ENCODE data around the gene NRXN3. TPM values are rescaled to one million over a fixed set of nuclear protein-coding genes. Genes with fewer than 3 reads are reported as not detected.

NRXN3 gene
- total RNA-seq, 2 experiments from 2014 or later = not detected

DNA sequence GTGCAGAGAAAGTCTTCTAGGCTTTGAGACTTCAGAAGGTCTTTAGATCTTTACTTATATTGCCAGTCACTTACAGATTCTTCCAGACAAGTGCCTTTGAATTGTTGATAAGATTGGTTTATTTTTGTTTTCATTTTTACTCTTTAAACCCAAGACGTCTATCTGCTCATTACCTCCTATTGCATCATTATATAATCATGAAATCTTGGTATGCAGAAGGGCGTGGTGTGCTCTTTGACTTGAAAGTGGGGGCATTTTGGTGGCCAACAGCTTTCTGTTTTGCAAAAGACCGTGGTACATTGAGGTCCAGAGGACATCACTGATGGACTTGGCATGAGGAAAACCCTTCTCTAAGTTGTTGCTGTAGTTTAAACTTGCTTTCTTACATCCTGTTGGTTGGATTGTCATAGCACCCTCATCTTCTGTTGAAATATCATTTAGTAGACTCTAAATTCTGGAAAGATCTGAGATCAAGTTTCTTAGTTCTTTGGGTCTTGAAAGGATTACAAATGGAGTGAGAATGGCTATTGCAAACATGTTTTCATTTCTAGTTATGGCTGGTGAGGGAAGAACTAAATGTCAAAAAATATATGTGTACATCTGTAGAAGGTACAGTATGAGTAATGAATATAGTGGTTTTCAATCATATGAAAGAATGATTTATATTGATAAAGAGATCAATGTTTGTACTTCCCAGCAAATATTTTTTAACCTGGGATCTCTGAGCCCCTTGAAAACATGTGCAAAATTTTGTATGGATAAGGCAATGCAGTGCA is 441.8 kb downstream of the NRXN3 start:
- ChIA-PET CTCF (interaction anchor here (1.2 kb wide), 1 partner anchor 304 kb away, joined by 3 read pairs; no protein-coding TSS in a partner anchor), POLR2A (no interaction called here)
- Mint-ChIP-seq H3K4me1 (no peaks in the 10 kb centered on the region), H3K9me3 (no peaks in the 10 kb centered on the region), H3K4me3 (no peak overlapping the region), H3K27ac (no peak overlapping the region), H3K36me3 (ENCODE audit: low read depth) (no peaks in the 10 kb centered on the region), H3K27me3 (no peaks in the 10 kb centered on the region)
- no peak for DNase-seq

DNA sequence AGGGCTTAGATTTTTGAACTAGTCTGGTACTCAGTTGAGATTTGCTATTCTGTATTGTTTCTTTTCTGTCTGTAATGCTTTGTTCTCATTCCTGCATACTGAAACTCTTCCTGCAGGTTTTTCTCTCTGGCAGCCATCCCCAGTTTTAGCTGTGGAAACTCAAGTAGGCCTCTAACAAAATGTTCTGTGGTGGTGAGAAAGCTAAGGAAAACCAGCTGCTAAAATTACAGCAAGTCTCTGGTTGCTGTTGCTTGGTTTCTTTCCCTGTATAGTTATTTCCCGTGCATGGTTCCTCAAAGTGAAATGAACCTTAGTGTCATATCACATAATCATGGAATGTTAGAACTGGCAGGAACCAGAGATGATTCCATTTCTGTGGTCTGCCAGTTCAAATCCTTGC is 442.5 kb downstream of the NRXN3 start:
- CTCF ChIA-PET = no interaction called here
- DNase-seq = no peak
- Mint-ChIP-seq H3K36me3 (ENCODE audit: low read depth) (no peaks in the 10 kb centered on the region), H3K4me3 (no peak overlapping the region), H3K4me1 (no peaks in the 10 kb centered on the region), H3K27ac (no peak overlapping the region), H3K27me3 (no peaks in the 10 kb centered on the region), H3K9me3 (no peaks in the 10 kb centered on the region)
- POLR2A ChIA-PET = no interaction called here

DNA sequence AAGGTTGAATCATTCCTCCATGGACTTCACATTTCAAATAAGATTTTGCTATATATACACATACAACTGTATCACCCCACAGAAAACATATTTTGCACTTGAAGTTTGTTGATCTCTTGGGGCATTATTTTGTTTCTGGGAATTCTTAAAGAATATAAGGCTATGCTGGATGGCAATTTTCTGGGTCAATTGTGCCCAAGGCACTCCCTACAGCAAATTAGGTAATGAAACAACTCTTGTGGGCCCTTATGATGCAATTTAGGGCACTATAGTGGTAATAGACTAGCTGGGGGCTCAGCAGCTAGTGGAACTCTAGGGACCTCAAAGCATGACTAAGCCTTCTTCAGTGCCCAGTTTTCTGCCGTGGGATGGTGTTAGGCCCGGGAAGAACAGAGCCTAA is 444.4 kb downstream of the NRXN3 start:
- no peaks in the 10 kb centered on the region for H3K9me3 Mint-ChIP-seq
- no peak for DNase-seq
- CTCF ChIA-PET = no interaction called here
- no peaks in the 10 kb centered on the region for H3K4me1 Mint-ChIP-seq
- H3K27me3 Mint-ChIP-seq = no peaks in the 10 kb centered on the region
- no peak overlapping the region for H3K4me3 Mint-ChIP-seq
- no peaks in the 10 kb centered on the region for H3K36me3 Mint-ChIP-seq (ENCODE audit: low read depth)
- H3K27ac Mint-ChIP-seq = no peak overlapping the region
- POLR2A ChIA-PET = no interaction called here

- ChIA-PET CTCF (no interaction called here), POLR2A (no interaction called here)
- Mint-ChIP-seq H3K4me1 (no peaks in the 10 kb centered on the region), H3K36me3 (ENCODE audit: low read depth) (no peaks in the 10 kb centered on the region), H3K27me3 (peaks cover 2% of the 10 kb centered on the region), H3K9me3 (no peaks in the 10 kb centered on the region), H3K4me3 (no peak overlapping the region), H3K27ac (no peak overlapping the region)
- no peak for DNase-seq
Measured at GRCh38 chr14:78617735-78618134, 447.6 kb downstream of the NRXN3 start.

- no peaks in the 10 kb centered on the region for H3K4me1 Mint-ChIP-seq
- no peak overlapping the region for H3K27ac Mint-ChIP-seq
- POLR2A ChIA-PET = no interaction called here
- H3K36me3 Mint-ChIP-seq (ENCODE audit: low read depth) = no peaks in the 10 kb centered on the region
- H3K27me3 Mint-ChIP-seq = peaks cover 2% of the 10 kb centered on the region
- no peak for DNase-seq
- no peaks in the 10 kb centered on the region for H3K9me3 Mint-ChIP-seq
- CTCF ChIA-PET = no interaction called here
- H3K4me3 Mint-ChIP-seq = no peak overlapping the region
Measured at GRCh38 chr14:78618368-78618767, 448.2 kb downstream of the NRXN3 start.

GRCh38 chr14:78627114-78627513 is 456.9 kb downstream of the NRXN3 start:
- H3K36me3 Mint-ChIP-seq (ENCODE audit: low read depth) = no peaks in the 10 kb centered on the region
- H3K4me3 Mint-ChIP-seq = no peak overlapping the region
- peaks cover 2% of the 10 kb centered on the region for H3K27me3 Mint-ChIP-seq
- no peak for DNase-seq
- H3K4me1 Mint-ChIP-seq = no peaks in the 10 kb centered on the region
- POLR2A ChIA-PET = no interaction called here
- no peak overlapping the region for H3K27ac Mint-ChIP-seq
- H3K9me3 Mint-ChIP-seq = no peaks in the 10 kb centered on the region
- CTCF ChIA-PET = no interaction called here

DNA sequence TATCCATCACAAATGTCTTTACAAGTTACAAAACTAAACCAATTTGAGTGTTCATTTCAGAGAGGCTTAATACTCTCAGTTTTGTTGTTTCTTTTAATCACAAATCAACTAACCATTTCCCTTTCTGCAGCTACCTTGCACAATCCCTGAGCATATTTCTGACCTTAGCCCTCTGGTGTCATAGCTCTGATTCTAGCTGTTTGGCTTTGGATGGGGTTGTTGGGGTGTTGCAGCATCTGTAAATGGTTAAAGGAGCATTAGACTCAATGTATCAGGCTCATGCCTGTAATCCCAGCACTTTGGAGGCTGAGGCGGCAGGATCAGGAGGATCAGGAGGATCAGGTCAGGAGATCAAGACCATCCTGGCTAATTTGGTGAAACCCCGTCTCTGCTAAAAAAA is 461.4 kb downstream of the NRXN3 start:
- no peaks in the 10 kb centered on the region for H3K4me1 Mint-ChIP-seq
- no peak for DNase-seq
- H3K9me3 Mint-ChIP-seq = no peaks in the 10 kb centered on the region
- no peaks in the 10 kb centered on the region for H3K36me3 Mint-ChIP-seq (ENCODE audit: low read depth)
- H3K27ac Mint-ChIP-seq = no peak overlapping the region
- H3K4me3 Mint-ChIP-seq = no peak overlapping the region
- POLR2A ChIA-PET = no interaction called here
- CTCF ChIA-PET = no interaction called here
- no peaks in the 10 kb centered on the region for H3K27me3 Mint-ChIP-seq

DNA sequence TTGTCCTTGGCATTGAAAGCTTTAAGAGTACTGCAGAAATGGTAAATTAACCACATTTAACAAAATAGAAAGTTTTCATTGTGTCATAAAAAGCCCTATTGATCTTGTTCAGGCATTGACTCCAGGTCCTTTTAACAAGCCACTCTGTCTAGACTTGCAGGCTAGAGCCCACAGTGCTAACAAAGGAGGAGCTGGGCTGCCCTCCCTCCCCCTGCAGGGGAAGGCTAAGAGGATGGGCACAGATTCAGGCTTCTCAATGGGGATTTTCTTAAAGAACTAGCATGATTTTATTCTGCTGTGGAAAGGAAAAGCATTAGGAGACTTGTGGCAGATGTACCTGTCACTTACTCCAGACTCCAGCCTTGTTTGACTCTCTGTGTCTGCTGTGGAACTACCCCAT is 463.6 kb downstream of the NRXN3 start:
- Mint-ChIP-seq H3K27ac (no peak overlapping the region), H3K36me3 (ENCODE audit: low read depth) (no peaks in the 10 kb centered on the region), H3K4me3 (no peak overlapping the region), H3K27me3 (no peaks in the 10 kb centered on the region), H3K4me1 (no peaks in the 10 kb centered on the region), H3K9me3 (no peaks in the 10 kb centered on the region)
- DNase-seq = no peak
- POLR2A ChIA-PET = no interaction called here
- CTCF ChIA-PET = no interaction called here

GRCh38 chr14:78637489-78637888 is 467.3 kb downstream of the NRXN3 start:
- H3K4me1 Mint-ChIP-seq = no peaks in the 10 kb centered on the region
- no peaks in the 10 kb centered on the region for H3K9me3 Mint-ChIP-seq
- no peaks in the 10 kb centered on the region for H3K27me3 Mint-ChIP-seq
- H3K36me3 Mint-ChIP-seq (ENCODE audit: low read depth) = no peaks in the 10 kb centered on the region
- no peak overlapping the region for H3K4me3 Mint-ChIP-seq
- CTCF ChIA-PET = interaction anchor here (0.9 kb wide), 1 partner anchor 120 kb away, joined by 3 read pairs; no protein-coding TSS in a partner anchor
- H3K27ac Mint-ChIP-seq = no peak overlapping the region
- no peak for DNase-seq
- POLR2A ChIA-PET = no interaction called here

DNA sequence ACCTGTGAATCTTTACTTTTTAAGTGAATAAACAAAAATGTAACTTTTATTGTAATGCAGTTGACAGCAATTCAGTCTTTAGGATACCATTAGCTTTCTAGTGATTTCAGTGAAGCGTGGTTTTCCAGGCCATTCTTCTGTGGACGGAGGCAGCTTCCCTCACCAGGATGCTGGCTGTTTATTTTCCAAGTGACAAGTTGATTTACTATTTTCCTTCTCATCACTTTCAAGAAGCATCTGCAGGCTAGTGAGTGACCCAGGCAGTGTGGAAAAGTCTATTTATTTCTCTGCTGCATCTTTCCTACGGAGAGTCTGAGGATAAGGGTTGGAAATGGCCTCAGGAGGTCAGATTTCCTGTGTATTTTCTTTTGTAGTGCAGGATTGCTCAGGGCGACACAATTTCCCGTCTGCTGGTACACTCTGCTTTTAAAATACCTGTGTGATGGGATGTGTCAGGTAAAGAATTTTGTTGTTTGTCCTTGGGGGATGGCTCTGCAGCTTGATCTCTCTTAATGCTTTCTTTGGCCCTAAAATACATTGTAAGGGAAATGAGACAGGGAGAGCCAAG is 467.8 kb downstream of the NRXN3 start:
- DNase-seq = no peak
- POLR2A ChIA-PET = no interaction called here

GRCh38 chr14:78638926-78639325 is 468.8 kb downstream of the NRXN3 start:
- H3K4me3 Mint-ChIP-seq = no peak overlapping the region
- H3K4me1 Mint-ChIP-seq = no peaks in the 10 kb centered on the region

More for the DNA sequence above, 467.8 kb downstream of the NRXN3 start:
- H3K27me3 Mint-ChIP-seq = no peaks in the 10 kb centered on the region
- CTCF ChIA-PET = interaction anchor here (0.9 kb wide), 1 partner anchor 121 kb away, joined by 3 read pairs; no protein-coding TSS in a partner anchor
- H3K9me3 Mint-ChIP-seq = no peaks in the 10 kb centered on the region
- no peak overlapping the region for H3K4me3 Mint-ChIP-seq
- no peak overlapping the region for H3K27ac Mint-ChIP-seq
- no peaks in the 10 kb centered on the region for H3K4me1 Mint-ChIP-seq
- no peaks in the 10 kb centered on the region for H3K36me3 Mint-ChIP-seq (ENCODE audit: low read depth)

DNA sequence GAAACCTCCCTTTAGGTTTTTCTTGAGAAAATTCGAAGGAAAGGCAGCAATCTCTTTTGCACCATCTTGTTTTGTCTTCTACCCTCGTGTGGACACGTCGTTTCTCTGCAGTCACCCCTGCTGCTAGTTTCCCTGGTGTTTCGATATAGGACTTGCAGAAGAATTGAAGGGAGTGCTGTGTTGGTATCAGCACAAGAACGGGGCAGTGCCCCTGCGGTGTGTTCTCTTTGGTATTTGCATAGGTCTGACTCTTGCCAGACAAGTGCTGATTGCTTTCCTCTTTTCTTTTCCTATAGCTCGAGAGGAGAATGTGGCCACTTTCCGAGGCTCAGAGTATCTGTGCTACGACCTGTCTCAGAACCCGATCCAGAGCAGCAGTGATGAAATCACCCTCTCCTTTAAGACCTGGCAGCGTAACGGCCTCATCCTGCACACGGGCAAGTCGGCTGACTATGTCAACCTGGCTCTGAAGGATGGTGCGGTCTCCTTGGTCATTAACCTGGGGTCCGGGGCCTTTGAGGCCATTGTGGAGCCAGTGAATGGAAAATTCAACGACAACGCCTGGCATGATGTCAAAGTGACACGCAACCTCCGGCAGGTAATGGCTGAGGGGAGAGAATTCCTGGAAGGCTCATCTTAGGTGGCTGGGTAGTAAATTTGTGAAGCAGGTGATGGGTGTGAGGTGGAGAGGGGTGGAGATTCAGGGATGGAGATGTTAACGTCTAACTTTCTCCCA is 474.8 kb downstream of the NRXN3 start:
- H3K9me3 Mint-ChIP-seq = no peaks in the 10 kb centered on the region
- CTCF ChIA-PET = no interaction called here
- POLR2A ChIA-PET = no interaction called here
- DNase-seq = no peak
- no peaks in the 10 kb centered on the region for H3K27me3 Mint-ChIP-seq
- no peak overlapping the region for H3K27ac Mint-ChIP-seq
- no peak overlapping the region for H3K4me3 Mint-ChIP-seq
- no peaks in the 10 kb centered on the region for H3K36me3 Mint-ChIP-seq (ENCODE audit: low read depth)
- no peaks in the 10 kb centered on the region for H3K4me1 Mint-ChIP-seq

More at GRCh38 chr14:78638926-78639325, 468.8 kb downstream of the NRXN3 start:
- H3K27me3 Mint-ChIP-seq = no peaks in the 10 kb centered on the region
- ChIA-PET POLR2A (no interaction called here), CTCF (no interaction called here)
- no peak for DNase-seq
- no peaks in the 10 kb centered on the region for H3K36me3 Mint-ChIP-seq (ENCODE audit: low read depth)
- H3K27ac Mint-ChIP-seq = no peak overlapping the region
- H3K9me3 Mint-ChIP-seq = no peaks in the 10 kb centered on the region

GRCh38 chr14:78652727-78653126 is 482.6 kb downstream of the NRXN3 start:
- ChIA-PET POLR2A (no interaction called here), CTCF (no interaction called here)
- Mint-ChIP-seq H3K27me3 (peaks cover 6% of the 10 kb centered on the region), H3K4me3 (no peak overlapping the region), H3K36me3 (ENCODE audit: low read depth) (no peaks in the 10 kb centered on the region), H3K27ac (no peak overlapping the region), H3K4me1 (no peaks in the 10 kb centered on the region), H3K9me3 (no peaks in the 10 kb centered on the region)
- DNase-seq = no peak
